GM18505 (cell line): ENCODE measurements around the gene SDF4.
A peak's percentile ranks its signal among the peaks of the same experiment; 100 is the strongest.

Experiments
- ATAC-seq: cut with Tn5 transposase; IDR thresholded peaks from one replicate; pipeline ENCODE4 v1.9.1; 2021; ENCODE audit not compliant: unreplicated experiment
- POLR2A ChIP-seq: IDR thresholded peaks from 4 replicates; pipeline ENCODE4 v1.6.1; 2011; ENCODE audit warnings: borderline replicate concordance; ENCODE audit not compliant: insufficient read depth, insufficient read length; ENCODE audit errors: extremely low read depth

Gene SDF4

DNA sequence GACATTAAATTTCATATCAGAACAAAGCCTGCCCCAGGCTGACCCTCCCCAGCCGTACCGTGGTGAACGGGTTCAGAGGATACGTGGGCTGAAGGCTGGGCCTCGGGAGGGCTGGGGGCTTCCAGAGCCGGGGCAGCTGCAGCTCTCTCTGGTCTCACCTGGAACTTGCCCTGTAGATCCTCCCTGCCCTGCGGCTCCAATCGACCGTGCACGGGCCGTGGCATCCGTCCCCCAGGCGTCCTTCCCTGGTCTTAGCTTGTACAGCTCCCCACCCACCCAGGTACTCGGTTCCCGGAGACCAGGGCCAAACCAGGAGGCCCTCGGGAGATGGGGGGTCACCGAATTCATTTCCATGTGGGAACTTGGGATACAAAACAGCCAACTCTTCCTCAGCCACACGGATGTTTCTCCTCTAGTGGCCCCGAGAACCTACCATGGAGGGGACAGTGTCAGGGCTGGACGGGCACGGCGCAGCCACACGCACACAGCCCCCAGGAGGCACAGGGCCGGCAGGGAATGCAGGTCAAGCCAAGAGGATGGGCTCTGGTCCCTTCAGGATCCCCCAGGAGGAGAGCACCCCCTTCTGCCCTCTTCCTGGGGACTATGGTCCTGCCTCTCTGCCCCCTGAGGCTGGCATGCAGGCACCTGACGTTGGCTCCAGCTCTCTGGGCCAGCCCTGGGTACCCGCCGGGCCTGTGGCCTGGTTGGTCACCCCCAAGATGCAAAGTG is 3.4 kb upstream of the SDF4 start:
- no peak for TF ChIP-seq POLR2A
- no peak for ATAC-seq

DNA sequence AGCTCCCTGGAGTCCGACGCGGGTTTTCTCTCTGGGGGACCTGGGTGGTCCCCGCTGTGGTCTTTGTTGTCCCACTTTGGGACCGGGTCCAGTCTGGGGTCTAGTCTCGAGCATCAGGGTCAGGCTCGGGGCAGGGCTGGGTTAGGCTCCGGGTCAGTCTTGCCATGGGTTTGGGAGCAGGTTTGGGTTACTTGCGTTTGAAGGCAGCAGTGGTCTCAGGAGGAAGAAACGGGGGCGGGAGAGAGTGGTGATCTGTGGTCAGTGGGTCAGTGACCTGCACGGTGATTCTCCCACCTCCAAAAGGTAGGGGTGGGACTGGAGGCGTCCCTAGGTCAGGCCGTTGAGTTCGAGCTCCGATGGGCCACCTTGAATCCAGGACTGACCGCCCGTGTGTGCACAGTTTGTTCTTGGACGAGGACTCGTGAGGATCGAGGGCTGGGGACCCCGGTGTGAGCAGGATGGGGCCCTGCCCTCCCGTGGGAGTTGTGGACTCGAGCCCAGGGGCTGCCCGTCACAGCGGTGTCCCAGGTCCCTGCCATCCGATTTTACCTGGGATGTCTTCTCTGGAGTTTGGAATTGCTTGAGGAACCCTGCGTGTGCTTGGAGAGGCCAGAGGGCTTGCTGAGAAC is 2.5 kb upstream of the SDF4 start:
- ATAC-seq = no peak
- TF ChIP-seq POLR2A = no peak

GRCh38 chr1:1233567-1233892 is 1.7 kb upstream of the SDF4 start:
- TF ChIP-seq POLR2A = no peak
- ATAC-seq = no peak

DNA sequence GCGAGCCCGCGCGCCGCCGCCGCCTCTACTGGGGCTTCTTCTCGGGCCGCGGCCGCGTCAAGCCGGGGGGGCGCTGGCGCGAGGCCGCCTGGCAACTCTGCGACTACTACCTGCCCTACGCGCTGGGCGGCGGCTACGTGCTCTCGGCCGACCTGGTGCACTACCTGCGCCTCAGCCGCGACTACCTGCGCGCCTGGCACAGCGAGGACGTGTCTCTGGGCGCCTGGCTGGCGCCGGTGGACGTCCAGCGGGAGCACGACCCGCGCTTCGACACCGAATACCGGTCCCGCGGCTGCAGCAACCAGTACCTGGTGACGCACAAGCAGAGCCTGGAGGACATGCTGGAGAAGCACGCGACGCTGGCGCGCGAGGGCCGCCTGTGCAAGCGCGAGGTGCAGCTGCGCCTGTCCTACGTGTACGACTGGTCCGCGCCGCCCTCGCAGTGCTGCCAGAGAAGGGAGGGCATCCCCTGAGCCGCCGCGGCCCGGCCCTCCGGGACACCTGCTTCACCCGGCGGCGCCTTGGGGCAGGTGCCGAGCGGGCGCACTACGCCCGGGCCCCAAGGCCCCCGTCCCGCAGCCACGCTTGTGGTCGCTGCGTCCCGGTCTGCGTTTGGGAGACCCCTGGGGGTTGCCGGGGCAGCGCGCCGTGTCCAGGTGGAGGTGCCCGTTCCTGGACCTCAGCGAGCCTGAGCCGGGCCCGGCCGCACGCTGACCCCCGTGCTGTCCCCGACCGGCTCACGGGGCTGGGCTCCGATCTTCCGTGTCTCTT is 1.2 kb upstream of the SDF4 start:
- TF ChIP-seq POLR2A = no peak
- no peak for ATAC-seq

DNA sequence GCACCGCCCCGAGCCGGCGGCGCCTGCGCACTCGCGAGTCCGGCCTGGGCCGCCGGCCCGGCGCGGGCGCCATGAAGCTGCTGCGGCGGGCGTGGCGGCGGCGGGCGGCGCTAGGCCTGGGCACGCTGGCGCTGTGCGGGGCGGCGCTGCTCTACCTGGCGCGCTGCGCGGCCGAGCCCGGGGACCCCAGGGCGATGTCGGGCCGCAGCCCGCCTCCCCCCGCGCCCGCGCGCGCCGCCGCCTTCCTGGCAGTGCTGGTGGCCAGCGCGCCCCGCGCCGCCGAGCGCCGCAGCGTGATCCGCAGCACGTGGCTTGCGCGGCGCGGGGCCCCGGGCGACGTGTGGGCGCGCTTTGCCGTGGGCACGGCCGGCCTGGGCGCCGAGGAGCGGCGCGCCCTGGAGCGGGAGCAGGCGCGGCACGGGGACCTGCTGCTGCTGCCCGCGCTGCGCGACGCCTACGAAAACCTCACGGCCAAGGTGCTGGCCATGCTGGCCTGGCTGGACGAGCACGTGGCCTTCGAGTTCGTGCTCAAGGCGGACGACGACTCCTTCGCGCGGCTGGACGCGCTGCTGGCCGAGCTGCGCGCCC is 501 bp upstream of the SDF4 start, which contains the start of gene B3GALT6:
Gene B3GALT6 (plus strand): TSS at position 30 of the 588 bp plus-strand sequence. CDS start 42 bp downstream, at position 72.
- ATAC-seq = no peak
- peak; percentile 59 for TF ChIP-seq POLR2A

- no peak for ATAC-seq
Observed at GRCh38 chr1:1230656-1231399, 973 bp downstream of the SDF4 start.

GRCh38 chr1:1229770-1230169 is 2.0 kb downstream of the SDF4 start:
- no peak for ATAC-seq
- no peak for TF ChIP-seq POLR2A

More at GRCh38 chr1:1230656-1231399, 973 bp downstream of the SDF4 start:
- TF ChIP-seq POLR2A = no peak

DNA sequence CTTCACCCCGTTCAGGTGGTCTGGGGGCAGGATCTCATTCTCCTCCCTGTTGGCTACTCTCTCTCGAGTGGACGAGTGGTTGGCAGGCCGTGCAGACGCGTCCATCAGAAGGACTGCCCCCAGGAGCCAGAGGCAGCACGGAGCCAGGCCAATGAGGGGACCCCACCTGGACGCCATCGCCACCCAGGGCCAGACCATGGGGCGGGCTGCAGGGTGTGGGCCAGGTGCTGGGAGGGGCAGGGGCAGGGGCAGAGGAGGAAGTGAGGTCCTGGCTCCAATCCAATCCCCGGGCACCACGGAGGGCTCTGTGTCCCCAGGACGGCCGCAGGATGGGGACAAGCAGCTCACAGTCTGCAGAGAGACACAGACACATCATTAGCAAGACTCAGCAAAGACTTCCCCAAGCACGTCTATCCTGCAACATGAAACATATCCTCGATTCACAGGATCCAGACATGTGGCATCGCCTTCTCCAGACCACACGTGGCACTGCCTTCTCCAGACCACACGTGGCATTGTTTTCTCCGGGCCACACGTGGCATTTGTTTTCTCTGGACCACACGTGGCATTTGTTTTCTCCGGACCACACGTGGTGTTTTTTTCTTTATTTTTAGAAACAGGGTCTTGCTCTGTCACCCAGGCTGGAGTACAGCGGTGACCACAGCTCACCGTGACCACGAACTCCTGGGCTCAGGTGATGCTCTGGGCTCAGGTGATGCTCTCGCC is 3.0 kb downstream of the SDF4 start:
- no peak for ATAC-seq
- no peak for TF ChIP-seq POLR2A

DNA sequence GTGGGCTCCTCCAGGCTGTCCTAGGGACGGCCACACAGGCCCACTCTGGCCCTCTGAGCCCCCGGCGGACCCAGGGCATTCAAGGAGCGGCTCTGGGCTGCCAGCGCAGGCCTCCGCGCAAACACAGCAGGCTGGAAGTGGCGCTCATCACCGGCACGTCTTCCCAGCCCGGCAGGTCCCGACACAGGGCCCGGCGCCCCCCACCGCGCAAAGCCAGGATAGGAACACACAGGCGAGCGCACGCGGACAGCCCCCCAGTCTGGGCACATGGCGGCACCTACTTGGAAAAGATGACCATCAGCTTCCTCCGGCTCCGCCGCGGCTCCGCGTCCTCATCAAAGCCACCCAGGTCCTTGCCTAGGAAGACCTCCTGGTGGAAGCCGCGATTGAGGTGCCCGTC is 3.6 kb downstream of the SDF4 start:
- no peak for ATAC-seq
- TF ChIP-seq POLR2A = no peak

GRCh38 chr1:1227386-1227785 is 4.4 kb downstream of the SDF4 start:
- ATAC-seq = no peak
- no peak for TF ChIP-seq POLR2A

DNA sequence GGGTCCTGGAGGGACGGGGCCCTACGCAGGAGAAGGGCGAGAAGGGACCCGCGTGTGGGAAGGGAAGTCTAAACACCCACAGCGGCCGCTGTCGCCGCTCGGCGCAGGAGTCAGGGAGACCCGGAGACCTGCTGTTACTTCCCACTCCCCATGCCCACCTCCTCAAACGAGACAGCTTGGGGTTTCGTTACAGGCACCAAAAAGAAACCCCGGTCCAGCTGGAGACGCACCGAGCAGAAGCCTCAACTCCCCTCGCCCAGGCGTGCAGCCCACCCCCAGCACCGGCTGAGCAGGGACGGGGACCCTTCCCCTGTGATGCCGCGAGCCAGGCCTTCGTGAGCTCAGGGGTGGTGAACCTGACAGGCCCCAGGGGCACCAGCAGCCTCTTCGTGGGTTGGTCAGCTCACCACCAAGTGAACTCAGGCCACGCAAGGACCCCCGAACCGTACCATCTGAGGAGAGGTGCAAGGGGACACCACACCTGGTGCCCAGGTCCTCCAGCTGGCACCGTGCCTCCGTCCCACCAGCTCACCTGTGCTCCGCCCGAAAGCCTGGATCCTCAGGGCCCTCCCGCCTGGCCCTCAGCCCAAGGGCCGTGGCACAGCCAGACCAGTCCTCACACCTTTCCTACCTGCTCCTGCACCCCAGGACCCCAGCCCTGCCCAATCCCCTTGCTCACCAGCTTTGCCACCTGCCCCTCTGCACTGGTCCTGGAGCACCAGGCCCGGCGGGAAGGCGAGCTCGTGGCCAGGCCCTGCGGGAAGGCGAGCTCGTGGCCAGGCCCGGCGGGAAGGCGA is 5.0 kb downstream of the SDF4 start:
- no peak for ATAC-seq
- no peak for TF ChIP-seq POLR2A
